Dedifferentiated amniotic fluid mesenchymal stem cell (primary cell): Measurements from ENCODE around the gene MASP1.

Experiments used
- DNase-seq: peaks from one replicate; pipeline ENCODE4 v3.0.0-alpha.2; 2016; ENCODE audit errors: extremely low spot score

MASP1 gene

DNA sequence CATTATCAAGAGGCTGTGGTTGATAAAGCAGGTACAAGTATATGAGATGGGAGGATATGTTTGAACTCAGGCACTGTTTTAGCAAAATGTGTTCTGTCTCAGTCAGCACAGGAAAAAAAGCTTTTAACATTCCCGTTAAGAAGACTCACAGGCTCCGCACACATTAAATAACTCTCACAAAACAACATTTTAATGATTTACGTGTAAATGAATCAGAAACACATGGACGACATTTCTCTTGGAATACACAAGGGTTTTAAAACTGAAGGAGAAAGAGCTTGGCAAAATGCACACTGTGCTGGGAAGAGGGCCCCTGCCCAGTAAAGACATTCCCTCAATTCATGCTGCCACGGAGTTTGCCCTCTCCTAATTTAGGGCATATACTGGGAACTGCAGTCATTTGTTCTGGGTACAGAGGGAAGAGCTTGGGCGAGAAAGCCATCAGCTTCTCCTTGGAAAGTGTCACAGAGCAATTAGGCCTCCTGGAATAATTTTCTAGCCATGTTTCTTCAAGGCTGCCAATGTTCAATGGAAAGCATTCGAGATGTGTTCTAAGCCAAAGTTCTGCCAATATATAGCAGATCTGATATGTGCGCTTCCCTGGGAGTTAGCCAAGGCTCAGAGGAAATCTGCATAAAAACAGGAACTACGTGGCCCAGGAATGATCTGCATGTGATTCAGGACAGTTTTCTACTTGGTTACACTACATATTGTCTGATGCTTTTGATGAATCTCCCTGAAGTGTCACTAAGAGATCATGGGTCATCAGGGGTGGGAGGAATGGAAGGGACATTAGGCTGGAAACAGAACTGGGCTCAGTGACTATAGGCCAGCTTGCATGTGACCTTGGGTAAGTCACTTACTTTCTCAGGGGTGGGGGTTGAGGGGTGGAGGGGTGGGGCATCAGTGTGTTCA is 2.2 kb upstream of the MASP1 start:
- no peak for DNase-seq

DNA sequence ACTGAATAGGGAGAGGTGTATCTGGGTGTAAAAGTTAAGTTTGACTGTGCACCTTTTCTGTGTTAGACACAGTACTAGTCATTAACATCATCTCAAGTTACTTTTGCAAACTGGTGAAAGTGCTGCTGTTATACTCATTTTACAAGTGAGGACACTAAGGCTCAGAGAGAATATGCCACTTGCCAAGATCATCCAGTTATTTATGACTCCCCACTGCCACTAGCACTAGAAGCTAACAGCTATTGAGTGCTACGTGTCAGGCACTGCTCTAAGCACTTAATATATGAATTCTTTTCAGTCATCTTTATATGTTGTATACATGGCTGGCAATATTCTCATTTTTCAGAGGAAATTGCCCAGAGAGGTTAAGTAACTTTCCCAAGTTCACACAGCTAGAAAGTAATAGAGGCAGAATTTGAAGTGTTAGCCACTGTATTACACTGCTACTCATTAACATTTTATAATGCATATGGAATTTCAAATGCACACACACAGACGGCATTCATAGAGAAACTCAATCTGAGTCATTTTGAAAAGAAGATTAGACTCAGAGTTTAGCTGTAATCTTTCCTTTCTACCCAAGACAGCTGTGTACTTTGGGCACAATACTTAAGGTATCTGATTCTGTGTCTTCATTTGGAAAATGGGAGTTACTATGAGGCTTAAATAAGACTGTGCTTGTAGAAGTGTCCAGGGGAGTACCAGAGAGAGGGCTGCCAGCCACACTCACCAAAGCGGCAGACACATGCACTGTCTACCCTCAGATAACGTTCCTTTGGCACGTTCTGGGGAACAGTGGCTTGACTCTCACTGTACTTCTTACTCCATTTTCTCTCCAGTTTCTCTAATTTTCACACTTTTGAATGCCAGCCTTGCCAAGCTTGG is 1.3 kb upstream of the MASP1 start:
- DNase-seq = no peak

DNA sequence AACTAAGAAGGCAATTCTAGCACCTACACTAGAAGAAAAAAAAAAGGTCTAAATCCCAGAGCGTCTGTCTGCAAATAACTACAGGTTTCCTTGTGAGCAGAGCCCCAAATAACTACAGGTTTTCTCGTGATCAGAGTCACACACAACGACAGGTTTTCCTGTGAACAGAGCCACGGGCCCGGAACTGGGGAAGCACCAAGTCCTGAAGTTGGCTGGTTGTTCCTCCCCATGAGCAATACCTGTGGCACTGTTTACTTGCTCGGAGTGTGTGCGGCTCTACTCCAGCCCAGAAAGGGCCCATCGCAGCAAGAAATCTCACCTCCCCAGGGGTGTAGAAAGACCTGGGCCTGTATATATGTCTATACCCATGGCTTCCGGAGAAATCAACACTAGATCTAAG is 644 bp upstream of the MASP1 start:
- no peak for DNase-seq

DNA sequence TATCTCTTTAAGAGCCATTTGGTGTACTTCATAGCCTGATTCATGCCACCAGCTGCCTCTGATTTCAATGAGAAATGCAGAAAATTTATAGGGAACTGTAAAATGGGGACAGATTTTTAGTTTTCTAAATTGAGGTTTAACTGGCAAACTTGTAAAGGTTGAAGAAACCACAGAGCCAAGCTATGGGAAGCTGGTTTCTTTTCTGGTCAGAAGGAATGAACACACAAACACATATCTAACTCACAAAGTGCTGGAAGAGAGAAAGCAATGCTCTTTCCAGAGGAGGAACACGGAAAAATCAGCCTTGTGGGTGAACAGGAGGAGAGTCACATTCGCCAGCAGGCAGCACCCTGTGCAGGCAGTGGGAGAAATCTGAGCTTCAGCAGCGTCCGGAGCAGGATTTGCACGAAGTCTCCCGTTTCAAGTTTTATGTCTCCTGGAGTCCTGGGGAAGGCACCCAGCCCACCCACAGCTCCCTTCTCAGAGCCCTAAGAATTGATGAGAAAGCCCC is 481 bp downstream of the MASP1 start:
- DNase-seq = no peak

DNA sequence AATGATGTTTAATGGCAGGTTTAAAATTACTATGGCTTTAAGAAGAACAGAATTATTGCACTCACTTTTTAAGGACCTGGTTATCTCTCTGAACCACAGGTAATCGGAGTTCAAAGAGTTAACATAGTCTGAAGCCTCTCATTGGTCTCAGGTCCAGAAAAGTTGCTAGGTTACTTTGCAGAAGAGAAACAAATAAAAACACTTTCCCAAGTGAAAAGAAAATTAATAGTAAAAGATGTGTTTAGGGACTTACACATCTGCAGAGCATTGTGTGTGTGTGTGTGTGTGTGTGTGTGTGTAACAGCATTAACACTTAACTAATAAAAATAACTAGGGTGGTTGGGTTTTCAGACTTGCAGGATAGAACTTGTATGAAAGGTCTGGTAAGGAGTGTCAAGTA is 1.0 kb downstream of the MASP1 start:
- no peak for DNase-seq

DNA sequence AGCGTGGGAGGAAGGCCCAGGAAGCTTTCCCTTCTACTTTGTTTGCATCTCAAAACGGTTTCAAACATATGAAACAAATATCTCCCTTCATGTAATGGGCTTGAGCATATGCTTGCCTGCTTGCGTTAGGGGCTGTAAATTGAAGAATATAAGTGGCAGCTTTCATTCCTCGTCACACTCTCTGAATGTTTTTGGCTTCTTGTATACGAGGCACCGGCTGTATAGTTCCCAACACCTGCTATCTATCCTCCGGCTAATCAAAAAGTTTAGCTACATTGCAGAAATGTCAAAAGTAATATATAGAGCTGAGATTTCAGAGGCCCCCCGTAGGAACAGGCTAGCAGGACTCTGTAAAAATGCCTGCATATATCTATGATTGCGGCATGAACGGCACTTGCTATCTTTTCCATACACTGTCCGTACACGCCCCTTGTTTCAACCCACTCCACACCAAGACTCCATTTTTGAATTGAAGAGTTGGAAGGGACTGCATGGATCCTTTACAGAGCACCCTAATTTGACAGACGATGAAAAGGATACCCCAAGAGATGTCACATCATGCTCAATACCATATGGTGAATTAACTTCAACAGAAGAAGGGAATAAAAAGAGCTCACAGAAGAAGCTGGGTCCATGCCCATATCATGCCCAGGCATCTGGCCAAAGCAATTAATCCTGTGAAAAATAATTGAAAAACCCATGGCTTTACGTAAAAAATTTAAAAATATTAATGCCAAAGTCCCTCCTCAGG is 2.5 kb downstream of the MASP1 start:
- DNase-seq = no peak

DNA sequence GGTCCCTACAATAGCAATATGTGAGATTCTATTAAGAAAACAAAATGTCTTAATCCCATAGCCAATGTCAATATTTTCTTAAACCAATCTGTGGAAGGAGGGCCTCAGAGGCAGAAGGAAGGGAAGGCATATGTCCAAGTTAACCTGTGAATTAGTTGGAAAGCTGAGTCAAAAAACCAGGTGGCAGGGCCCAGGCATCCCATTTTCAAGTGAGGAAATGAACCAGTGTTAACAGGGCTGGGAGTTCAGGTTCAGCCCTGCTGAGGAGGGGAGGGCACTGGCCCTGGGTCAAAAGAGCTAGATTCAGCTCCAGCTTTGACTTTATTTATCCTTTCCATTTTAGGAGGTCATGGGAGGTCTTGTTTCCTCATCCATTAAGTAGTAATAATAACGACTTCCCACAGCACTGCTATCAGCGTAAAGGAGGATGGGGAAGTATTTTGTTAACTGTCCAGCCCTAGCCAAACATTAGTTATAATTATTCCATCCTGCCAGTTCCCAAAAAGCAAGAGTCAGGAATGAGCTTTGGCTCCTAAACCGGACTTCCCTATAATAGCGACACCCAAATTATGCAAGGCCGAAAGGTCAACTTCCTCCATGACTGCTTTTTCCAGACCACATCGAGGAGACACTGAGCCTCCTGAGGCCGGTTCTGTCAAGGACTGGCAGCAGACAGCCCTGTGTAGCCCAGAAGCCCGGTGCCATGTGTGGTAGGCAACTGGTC is 3.2 kb downstream of the MASP1 start:
- no peak for DNase-seq

DNA sequence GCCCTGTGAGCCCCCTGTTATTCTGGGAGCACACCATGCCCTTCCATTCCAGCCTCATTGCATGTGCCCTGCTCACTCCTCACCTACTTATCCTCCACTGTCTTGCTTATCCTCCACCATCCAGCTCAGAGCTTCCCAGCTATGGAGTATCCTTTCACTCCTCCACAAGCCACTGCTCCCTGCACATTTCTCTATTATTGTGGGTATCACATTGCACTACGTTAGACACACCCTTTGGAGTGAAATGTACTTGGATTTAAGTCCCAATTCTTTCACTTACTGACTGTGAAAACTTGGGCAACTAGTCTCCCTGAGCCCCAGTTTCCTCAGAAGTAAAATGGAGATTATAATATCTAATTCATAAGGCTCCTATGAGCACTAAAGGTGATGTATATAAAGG is 4.3 kb downstream of the MASP1 start:
- no peak for DNase-seq

DNA sequence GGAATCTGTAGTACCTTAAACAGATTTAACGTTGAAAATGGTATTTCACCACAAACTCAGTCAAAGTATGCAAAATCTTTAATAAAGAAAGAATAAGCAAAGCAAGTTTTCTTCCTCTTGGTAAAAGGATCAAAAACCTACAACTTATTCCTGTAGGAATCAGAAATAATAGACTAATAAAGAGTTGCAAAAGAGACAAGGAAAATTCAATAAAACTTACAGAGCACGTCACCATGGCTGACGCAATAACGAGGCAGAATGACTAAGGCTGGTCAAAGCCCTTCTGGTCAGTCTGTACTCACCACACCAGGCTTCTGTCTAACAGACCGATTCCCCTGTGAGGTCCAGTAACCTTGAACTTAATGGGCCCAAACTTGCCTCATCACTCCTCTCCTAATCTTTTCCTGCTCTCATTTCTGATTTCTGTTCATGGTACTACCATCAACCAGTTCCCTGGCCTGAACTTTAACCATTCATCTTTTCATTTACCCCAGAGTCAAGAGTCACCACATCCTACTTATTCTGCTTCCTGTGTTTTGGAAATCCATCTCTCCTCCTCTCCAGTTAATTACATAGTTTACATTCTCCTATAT is 5.0 kb downstream of the MASP1 start:
- no peak for DNase-seq

DNA sequence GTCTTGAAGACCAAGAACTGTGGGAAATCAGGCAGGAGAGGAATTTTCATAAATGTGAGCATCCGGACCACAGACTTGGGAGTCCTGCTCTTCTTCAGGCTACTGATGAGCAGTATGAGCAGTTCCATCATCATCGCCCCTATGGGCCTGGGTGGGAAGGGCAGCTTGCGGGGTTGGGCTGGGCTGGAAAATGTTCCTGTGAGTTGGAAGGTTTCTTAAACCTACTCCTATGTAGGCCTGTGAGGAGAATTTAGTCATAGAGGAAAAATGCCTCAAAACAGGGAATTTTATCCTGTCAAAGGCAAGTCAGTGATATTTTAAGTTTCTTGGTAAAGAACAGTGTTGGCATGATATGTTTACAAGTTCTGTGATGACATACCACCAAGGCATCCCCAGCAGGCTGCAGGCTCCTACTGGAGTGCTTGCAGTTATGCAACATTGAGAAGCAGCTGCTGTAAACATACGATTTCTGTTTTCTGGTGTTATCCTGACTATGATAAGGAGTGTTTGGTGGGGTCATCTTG is 10.3 kb downstream of the MASP1 start:
- DNase-seq = peak; percentile 76

DNA sequence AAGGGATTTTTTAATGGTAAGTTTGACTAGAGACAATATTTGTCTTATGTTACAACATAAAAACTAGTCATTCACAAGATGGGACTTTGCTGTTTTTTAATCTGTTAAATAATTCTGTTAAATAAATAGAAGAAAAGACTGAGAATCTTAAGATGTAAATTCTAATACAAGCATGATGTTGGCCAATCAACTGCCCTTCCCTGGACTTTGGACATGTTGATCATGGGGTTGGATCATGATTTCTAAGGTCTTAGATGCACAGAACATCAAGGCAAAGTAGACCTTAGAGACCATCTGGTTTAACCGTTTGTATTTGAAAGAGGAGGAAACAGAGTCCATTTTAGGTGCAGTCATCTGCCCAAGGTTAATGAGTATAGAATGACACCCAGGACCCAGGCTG is 10.9 kb downstream of the MASP1 start:
- DNase-seq = no peak

DNA sequence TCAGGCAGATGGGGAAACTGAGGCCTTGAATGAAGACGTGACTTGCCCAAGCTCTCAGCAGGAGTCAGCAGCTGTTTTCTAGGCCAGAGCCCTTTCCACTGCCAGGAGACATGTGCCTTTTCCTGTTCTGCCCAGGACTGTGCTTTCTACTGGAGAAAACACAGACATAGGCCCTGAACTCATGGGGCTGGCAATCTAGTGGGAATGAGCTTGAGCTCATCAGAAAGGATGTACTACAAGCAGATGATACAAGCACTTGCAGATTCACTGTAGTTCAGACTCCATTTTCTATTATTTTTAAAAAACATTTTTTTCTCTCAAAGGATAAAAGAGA is 14.4 kb downstream of the MASP1 start:
- no peak for DNase-seq

DNA sequence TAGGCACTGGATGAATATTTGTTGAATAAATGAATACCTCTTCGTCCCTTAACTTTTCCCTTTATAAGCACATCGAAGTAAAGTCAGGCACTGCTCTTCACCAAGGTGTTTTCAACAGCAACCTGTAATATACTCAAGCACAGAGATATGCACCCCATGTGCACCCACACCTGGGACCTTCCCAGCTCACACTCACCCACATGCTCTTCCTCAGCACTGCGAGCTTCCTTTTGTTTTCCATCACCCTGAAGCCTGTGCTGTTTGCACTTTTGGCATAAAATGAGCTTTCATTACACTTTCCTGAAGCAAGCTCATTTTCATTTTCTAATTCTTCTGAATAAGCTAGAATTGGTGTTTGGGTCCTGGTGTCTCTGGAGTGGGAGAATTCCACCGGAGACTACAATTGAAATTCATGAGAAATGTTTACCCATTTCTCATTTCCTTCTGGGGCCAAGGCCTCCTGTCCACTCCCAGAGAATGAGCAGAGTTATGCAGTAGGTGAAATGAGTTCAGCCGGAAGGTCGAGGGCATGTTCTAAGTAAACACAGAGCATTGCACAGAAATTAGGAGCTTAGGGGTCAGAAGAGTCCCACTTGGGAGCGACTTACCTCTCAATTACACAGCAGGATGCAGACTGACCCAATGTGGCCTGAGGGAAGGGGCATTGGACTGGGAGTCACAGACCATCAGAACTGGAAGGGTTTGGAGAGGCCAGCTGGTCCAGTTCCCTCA is 15.0 kb downstream of the MASP1 start:
- no peak for DNase-seq

DNA sequence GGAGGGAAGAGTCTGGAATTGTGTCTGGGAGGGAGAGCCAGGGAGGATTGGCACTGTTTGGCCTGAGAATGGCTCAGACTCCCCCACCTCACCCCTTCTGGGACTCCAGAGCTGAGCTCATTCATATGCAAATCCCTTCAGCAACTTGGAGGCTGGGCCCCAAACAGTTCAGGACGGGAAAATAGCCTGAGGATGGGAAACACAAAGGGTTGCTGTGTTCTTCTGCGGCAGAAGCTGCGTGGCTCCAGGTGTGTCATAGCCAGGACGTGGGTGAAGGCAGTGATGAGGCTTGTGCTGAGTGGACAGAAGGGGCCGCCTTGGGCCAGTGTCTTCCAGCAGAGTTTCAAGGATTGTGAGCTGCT is 16.6 kb downstream of the MASP1 start:
- DNase-seq = no peak

DNA sequence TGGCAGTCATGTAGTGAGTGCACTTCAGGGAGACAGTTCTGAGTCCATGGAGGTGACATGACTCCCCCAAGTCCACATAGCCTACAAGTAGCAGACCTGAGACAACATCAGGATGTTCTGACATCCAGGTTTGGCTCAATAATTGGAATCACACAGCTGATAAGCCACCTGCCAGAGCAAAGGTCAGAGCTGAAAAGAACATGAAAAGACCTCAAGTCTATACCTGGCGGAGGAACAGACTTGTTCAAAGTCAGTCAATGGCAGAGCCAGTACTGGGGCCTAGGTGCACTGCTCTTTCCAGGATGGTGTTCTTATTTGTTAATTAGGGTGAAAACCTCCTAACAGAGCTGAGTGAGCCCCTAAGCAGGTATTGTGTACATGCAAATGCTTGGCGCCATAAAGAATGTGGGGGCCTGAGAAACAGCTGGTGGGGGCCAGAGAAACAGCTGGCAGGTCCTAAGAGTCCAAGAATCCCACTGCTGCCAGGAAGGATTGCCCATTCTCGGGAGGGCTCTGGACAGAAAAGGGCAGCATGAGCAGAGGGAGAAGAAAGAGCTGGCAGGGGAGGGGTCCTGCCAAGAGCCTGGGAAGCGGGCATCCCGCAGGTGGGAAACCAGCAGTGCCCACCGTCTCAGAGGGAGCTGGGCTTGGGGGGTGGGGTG is 17.1 kb downstream of the MASP1 start:
- DNase-seq = no peak

DNA sequence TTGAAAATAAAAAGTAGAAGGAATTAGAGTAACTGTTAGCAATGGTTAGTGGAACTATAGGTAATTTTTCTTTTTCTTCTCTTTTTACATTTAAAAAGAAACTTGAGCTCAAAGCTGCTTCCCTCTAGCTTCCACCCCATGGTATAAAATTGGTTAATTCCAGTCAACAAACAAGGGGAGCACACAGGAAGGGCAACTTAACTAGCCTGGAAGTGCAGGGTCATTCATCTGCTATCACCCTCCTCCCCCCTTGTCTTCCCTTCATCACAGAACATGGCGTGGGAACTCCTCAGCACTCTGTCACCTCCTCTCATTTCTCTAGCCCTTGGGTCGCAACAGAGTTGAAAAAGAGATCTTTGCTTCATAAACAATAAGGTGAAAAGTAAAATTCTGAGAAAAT is 20.0 kb downstream of the MASP1 start:
- DNase-seq = no peak

DNA sequence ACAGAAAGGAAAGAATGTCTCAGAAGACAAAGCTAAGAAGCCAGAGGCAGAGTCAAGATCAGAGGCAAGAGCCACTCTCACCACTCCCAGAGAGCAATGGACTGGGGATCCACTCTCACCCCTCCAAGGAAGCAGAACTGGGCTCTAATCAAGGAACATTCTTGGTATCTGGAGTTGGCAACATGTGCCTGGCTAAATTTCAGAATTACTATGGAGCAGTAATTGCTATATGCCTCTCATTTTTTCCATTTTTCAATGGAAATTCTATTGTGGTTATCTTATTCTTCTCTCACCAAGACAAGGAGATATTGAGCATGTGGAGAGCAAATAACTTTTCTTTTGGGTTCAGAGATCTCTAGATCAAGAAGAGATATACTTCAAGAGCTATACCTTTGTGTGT is 22.1 kb downstream of the MASP1 start:
- DNase-seq = no peak

DNA sequence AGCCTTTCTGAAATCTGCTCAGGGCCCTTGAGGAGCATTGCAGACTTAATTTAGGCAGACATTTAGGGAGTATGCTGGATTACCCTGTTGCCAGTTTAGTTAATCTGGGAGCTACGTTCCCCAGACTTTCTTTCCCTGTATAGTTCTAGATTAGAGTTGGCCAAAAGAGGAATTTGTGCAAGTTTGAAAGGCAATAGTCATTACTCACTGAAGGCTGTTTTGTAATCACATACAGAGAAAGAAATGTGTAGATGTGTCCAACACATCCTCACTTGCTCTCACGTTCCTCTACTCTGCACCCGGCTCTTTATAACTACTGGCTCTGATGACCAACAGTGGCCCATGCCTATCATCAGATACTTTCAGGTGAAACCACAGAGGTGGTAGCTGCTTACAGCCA is 24.2 kb downstream of the MASP1 start:
- no peak for DNase-seq

DNA sequence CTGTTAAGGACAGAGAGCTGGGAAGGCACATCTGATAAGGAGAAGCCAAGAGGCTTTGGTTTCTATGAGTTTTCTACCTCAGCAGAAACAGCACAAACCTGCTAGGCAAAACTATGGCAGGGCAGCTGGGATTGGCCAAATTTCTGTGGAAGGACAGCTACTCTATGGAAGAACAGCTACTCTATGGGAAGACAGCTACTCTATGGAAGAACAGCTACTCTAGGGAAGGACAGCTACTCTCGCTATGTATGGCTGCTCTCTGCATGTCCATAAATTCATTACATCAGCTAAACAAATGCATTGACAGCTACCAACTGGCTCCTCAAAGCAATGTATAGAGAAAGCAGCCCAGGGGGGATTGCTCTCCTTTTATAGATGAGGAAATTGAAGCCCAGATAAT is 24.8 kb downstream of the MASP1 start:
- DNase-seq = no peak
